HepG2 (cell line): ENCODE data around the gene KHK. TPM values are rescaled to one million over a fixed set of nuclear protein-coding genes. Genes with fewer than 3 reads are reported as not detected.
A peak's percentile ranks its signal among the peaks of the same experiment; 100 is the strongest.

Experiments
- CAMTA2 ChIP-seq: sonication (generic); formaldehyde crosslinking; IDR thresholded peaks from 2 replicates; pipeline ENCODE4 v1.4.0; 2020; ENCODE audit warnings: mild to moderate bottlenecking, missing genetic modification reagents, borderline replicate concordance
- GATAD2A ChIP-seq: IDR thresholded peaks from 2 replicates; pipeline ENCODE4 v1.6.1; 2016
- GFI1 ChIP-seq: sonication (generic); formaldehyde crosslinking; IDR thresholded peaks from 2 replicates; pipeline ENCODE4 v1.5.0; 2020; ENCODE audit warnings: missing genetic modification reagents, mild to moderate bottlenecking, borderline replicate concordance
- KLF6 ChIP-seq: IDR thresholded peaks from 2 replicates; pipeline ENCODE4 v1.8.0; 2016; ENCODE audit warnings: missing biosample characterization, missing genetic modification reagents
- MEIS1 ChIP-seq: sonication (generic); formaldehyde crosslinking; IDR thresholded peaks from 2 replicates; pipeline ENCODE4 v1.9.0; 2021; ENCODE audit warnings: mild to moderate bottlenecking, missing genetic modification reagents, moderate library complexity, borderline replicate concordance
- SNAI1 ChIP-seq: sonication (generic); formaldehyde crosslinking; IDR thresholded peaks from 2 replicates; pipeline ENCODE4 v1.5.0; 2020; ENCODE audit warnings: mild to moderate bottlenecking, missing genetic modification reagents, borderline replicate concordance
- TCF7L2 ChIP-seq: IDR thresholded peaks from 2 replicates; pipeline ENCODE4 v1.6.1; 2011; ENCODE audit warnings: mild to moderate bottlenecking, low read depth, low read length, moderate library complexity
- THAP11 ChIP-seq: IDR thresholded peaks from 2 replicates; pipeline ENCODE4 v1.6.1; 2016; ENCODE audit warnings: missing biosample characterization, missing genetic modification reagents
- ZNF274 ChIP-seq: sonication (generic); formaldehyde crosslinking; IDR thresholded peaks from 2 replicates; pipeline ENCODE4 v1.5.1; 2020; ENCODE audit warnings: mild to moderate bottlenecking, missing genetic modification reagents
- ZNF317 ChIP-seq: sonication (generic); formaldehyde crosslinking; IDR thresholded peaks from 2 replicates; pipeline ENCODE4 v1.5.0; 2020; ENCODE audit warnings: mild to moderate bottlenecking, missing genetic modification reagents
- ZNF670 ChIP-seq: sonication (generic); formaldehyde crosslinking; IDR thresholded peaks from 2 replicates; pipeline ENCODE4 v1.8.0; 2022; ENCODE audit warnings: mild to moderate bottlenecking, missing genetic modification reagents, borderline replicate concordance
- ZNF816 ChIP-seq: sonication (generic); formaldehyde crosslinking; IDR thresholded peaks from 2 replicates; pipeline ENCODE4 v1.8.0; 2022; ENCODE audit warnings: missing genetic modification reagents, mild to moderate bottlenecking, borderline replicate concordance
- ZNF878 ChIP-seq: sonication (generic); formaldehyde crosslinking; IDR thresholded peaks from 2 replicates; pipeline ENCODE4 v1.8.1; 2023; ENCODE audit warnings: mild to moderate bottlenecking, missing genetic modification reagents, moderate library complexity
- polyA plus RNA-seq, 8 experiments: library from polyadenylated mRNA; depleted of rRNA in 3 of 8; stranded (reverse) in 7 of 8; unstranded in 1 of 8; fragments of >200 nt; fragmentation: Illumina TruSeq in 4 of 8; extraction: Trizol in 4 of 8; gene quantifications; 2 replicates each; pipeline versions ENCODE4 v1.2.1 to v1.2.3, GENCODE V29; 2011 to 2016; ENCODE audit warnings: low read depth in 4 of 8, missing spikeins in 1 of 8, mixed read lengths in 1 of 8; ENCODE audit not compliant: insufficient read depth in 1 of 8
- total RNA-seq, 5 experiments: library from RNA; depleted of rRNA; stranded (reverse); fragments of >200 nt; fragmentation: Illumina TruSeq; extraction: Trizol; gene quantifications; 2 replicates each; pipeline ENCODE4 v1.2.3, GENCODE V29; 2016; ENCODE audit warnings: low read depth in 1 of 5
- TF ChIP-seq, protein P1 (sequence below): sonication (generic); formaldehyde crosslinking; IDR thresholded peaks from 2 replicates; pipeline ENCODE4 v1.4.0; 2020; ENCODE audit warnings: mild to moderate bottlenecking, missing genetic modification reagents
- TF ChIP-seq, protein P2 (sequence below): sonication (generic); formaldehyde crosslinking; conservative IDR thresholded peaks from 2 replicates; pipeline ENCODE4 v1.8.0; 2022; ENCODE audit warnings: missing genetic modification reagents
- TF ChIP-seq, protein P3 (sequence below), 2 experiments: IDR thresholded peaks; 2 replicates each; pipeline ENCODE4 v1.6.1; 2011 to 2012; ENCODE audit warnings: low read length in 2 of 2, borderline replicate concordance in 1 of 2, low read depth in 1 of 2, mild to moderate bottlenecking in 1 of 2, moderate library complexity in 1 of 2
- TF ChIP-seq, protein P4 (sequence below): sonication (generic); formaldehyde crosslinking; IDR thresholded peaks from 2 replicates; pipeline ENCODE4 v1.5.1; 2020; ENCODE audit warnings: missing genetic modification reagents, mild to moderate bottlenecking, borderline replicate concordance

KHK gene
- total and polyA plus RNA-seq, 2 of the 13 experiments (the other 11 are each of a cell fraction or from before 2014, with no cell fraction given): 40.9 to 99.2 TPM

DNA sequence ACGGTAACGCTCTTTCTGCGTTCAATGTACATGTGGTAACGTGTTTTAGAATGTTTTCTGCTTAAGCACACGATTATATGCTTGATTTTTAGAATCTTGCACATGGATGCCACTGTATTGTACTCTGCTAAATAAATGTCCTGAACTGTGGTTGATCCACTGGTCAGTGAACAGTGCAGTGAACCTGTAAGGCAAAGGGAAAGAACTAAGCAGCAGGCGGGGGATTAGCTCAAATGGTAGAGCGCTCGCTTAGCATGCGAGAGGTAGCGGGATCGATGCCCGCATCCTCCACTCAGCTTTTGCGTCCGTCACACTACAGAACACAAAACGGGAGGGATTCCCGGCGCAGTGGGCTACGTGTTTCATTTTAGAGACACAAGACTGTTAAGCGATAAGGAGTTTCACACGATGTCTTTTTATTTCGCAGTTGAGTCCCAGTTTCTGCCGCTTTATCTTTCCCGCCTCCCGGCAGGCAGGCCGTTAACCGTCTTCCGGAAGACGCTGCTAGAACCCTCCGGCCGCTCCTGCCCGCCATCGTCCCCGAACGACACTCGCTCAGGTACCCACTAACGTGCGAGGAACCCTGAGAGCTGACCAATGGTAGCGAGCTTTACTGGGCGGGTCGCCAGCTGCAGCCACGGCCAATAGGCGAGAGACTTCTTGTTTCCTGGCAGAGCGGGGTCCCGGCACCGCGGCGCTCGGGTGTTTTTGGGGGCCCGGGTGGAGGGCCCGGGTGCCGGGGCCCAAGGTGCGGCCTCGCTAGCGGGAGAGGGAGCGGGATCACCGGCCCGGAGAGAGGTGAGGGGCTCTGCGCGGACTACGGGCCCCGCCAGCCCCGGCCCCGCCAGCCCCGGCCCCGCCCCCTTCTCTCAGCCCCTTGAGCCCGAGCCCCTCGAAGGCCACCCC is 35.3 kb upstream of the KHK start, which contains the start of gene AGBL5 (continued):
- TF ChIP-seq, protein P1, sequence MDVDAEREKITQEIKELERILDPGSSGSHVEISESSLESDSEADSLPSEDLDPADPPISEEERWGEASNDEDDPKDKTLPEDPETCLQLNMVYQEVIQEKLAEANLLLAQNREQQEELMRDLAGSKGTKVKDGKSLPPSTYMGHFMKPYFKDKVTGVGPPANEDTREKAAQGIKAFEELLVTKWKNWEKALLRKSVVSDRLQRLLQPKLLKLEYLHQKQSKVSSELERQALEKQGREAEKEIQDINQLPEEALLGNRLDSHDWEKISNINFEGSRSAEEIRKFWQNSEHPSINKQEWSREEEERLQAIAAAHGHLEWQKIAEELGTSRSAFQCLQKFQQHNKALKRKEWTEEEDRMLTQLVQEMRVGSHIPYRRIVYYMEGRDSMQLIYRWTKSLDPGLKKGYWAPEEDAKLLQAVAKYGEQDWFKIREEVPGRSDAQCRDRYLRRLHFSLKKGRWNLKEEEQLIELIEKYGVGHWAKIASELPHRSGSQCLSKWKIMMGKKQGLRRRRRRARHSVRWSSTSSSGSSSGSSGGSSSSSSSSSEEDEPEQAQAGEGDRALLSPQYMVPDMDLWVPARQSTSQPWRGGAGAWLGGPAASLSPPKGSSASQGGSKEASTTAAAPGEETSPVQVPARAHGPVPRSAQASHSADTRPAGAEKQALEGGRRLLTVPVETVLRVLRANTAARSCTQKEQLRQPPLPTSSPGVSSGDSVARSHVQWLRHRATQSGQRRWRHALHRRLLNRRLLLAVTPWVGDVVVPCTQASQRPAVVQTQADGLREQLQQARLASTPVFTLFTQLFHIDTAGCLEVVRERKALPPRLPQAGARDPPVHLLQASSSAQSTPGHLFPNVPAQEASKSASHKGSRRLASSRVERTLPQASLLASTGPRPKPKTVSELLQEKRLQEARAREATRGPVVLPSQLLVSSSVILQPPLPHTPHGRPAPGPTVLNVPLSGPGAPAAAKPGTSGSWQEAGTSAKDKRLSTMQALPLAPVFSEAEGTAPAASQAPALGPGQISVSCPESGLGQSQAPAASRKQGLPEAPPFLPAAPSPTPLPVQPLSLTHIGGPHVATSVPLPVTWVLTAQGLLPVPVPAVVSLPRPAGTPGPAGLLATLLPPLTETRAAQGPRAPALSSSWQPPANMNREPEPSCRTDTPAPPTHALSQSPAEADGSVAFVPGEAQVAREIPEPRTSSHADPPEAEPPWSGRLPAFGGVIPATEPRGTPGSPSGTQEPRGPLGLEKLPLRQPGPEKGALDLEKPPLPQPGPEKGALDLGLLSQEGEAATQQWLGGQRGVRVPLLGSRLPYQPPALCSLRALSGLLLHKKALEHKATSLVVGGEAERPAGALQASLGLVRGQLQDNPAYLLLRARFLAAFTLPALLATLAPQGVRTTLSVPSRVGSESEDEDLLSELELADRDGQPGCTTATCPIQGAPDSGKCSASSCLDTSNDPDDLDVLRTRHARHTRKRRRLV: no peak; the same call in 1 of the 2 replicates
- TF ChIP-seq, protein P2, sequence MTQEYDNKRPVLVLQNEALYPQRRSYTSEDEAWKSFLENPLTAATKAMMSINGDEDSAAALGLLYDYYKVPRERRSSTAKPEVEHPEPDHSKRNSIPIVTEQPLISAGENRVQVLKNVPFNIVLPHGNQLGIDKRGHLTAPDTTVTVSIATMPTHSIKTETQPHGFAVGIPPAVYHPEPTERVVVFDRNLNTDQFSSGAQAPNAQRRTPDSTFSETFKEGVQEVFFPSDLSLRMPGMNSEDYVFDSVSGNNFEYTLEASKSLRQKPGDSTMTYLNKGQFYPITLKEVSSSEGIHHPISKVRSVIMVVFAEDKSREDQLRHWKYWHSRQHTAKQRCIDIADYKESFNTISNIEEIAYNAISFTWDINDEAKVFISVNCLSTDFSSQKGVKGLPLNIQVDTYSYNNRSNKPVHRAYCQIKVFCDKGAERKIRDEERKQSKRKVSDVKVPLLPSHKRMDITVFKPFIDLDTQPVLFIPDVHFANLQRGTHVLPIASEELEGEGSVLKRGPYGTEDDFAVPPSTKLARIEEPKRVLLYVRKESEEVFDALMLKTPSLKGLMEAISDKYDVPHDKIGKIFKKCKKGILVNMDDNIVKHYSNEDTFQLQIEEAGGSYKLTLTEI (CRISPR knock-in tag): peak; percentile 12; the same call in 1 of the 2 replicates
- peak; percentile 93 for TF ChIP-seq GFI1 (CRISPR knock-in tag)
- peak; percentile 97 for TF ChIP-seq ZNF878 (CRISPR knock-in tag)
- no peak for TF ChIP-seq CAMTA2 (CRISPR knock-in tag)
- TF ChIP-seq MEIS1: peak; percentile 95
- TF ChIP-seq, protein P3, sequence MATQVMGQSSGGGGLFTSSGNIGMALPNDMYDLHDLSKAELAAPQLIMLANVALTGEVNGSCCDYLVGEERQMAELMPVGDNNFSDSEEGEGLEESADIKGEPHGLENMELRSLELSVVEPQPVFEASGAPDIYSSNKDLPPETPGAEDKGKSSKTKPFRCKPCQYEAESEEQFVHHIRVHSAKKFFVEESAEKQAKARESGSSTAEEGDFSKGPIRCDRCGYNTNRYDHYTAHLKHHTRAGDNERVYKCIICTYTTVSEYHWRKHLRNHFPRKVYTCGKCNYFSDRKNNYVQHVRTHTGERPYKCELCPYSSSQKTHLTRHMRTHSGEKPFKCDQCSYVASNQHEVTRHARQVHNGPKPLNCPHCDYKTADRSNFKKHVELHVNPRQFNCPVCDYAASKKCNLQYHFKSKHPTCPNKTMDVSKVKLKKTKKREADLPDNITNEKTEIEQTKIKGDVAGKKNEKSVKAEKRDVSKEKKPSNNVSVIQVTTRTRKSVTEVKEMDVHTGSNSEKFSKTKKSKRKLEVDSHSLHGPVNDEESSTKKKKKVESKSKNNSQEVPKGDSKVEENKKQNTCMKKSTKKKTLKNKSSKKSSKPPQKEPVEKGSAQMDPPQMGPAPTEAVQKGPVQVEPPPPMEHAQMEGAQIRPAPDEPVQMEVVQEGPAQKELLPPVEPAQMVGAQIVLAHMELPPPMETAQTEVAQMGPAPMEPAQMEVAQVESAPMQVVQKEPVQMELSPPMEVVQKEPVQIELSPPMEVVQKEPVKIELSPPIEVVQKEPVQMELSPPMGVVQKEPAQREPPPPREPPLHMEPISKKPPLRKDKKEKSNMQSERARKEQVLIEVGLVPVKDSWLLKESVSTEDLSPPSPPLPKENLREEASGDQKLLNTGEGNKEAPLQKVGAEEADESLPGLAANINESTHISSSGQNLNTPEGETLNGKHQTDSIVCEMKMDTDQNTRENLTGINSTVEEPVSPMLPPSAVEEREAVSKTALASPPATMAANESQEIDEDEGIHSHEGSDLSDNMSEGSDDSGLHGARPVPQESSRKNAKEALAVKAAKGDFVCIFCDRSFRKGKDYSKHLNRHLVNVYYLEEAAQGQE (IDR thresholded peaks at IDR 0.05; ENCODE audit: borderline replicate concordance in 1 of 2, low read depth in 1 of 2, low read length in 2 of 2): no peak
- TF ChIP-seq SNAI1 (CRISPR knock-in tag): no peak
- TF ChIP-seq ZNF670 (CRISPR knock-in tag): no peak; the same call in 1 of the 2 replicates
- TF ChIP-seq ZNF317 (CRISPR knock-in tag): peak; percentile 82; the same call in 1 of the 2 replicates
- peak; percentile 62 for TF ChIP-seq GATAD2A
- TF ChIP-seq, protein P4, sequence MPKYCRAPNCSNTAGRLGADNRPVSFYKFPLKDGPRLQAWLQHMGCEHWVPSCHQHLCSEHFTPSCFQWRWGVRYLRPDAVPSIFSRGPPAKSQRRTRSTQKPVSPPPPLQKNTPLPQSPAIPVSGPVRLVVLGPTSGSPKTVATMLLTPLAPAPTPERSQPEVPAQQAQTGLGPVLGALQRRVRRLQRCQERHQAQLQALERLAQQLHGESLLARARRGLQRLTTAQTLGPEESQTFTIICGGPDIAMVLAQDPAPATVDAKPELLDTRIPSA: peak; percentile 60; the same call in 1 of the 2 replicates
- TF ChIP-seq THAP11: peak; percentile 90
- TF ChIP-seq TCF7L2: no peak
- TF ChIP-seq KLF6 (CRISPR knock-in tag): peak; percentile 99
- TF ChIP-seq ZNF274: peak; percentile 97
- TF ChIP-seq ZNF816: peak; percentile 84
